Endothelial cell of umbilical vein (primary cell): ENCODE results near the gene TRDMT1. TPM values are rescaled to one million over a fixed set of nuclear protein-coding genes. Genes with fewer than 3 reads are reported as not detected.

ENCODE experiments used
- BruUV-seq: library from RNA; stranded (reverse); fragments of 400-500 nt; replicated peaks from 2 replicates; lab custom pipeline; 2021; lab: Mats Ljungman, UMichigan
- CTCF ChIA-PET: fragments of 300-600, 350-600 bp; sonication (Branson Sonifier 250); formaldehyde crosslinking; loops from one replicate; lab custom pipeline; 2021; ENCODE audit warnings: antibody characterized with exemption, inconsistent platforms; lab: Charles Lee
- POLR2A ChIA-PET: fragments of 300-600, 350-600 bp; sonication (Branson Sonifier 250); formaldehyde crosslinking; loops from one replicate; lab custom pipeline; 2021; ENCODE audit warnings: antibody characterized with exemption, inconsistent platforms; lab: Charles Lee
- DNase-seq: peaks from one replicate; pipeline ENCODE4 v3.0.0-alpha.2; 2011; ENCODE audit warnings: low read depth, low spot score
- FAIRE-seq: peaks from 2 replicates; lab custom pipeline; 2011; peaks lifted over from hg19 to GRCh38; lab: Jason Lieb, UNC
- H2AFZ ChIP-seq: 2 replicates; pipeline ENCODE4 v1.6.0; 2012; ENCODE audit warnings: low read depth, low read length, control low read depth, inconsistent platforms
- H3K27ac ChIP-seq: 2 replicates; pipeline ENCODE4 v1.5.1; 2011; ENCODE audit warnings: low read depth, mild to moderate bottlenecking, control low read depth, low read length, moderate library complexity; ENCODE audit not compliant: insufficient read depth
- H3K27me3 ChIP-seq, 2 experiments: 2 replicates each; pipeline versions ENCODE4 v1.6.0 to v1.6.1; 2011; ENCODE audit warnings: low read length in 2 of 2, mixed read lengths in 1 of 2; ENCODE audit not compliant: control insufficient read depth in 2 of 2, insufficient read depth in 2 of 2
- H3K36me3 ChIP-seq, 2 experiments: 2 replicates in 1 of 2; 3 replicates in 1 of 2; pipeline ENCODE4 v1.5.1; 2011; ENCODE audit warnings: low read length in 2 of 2, mild to moderate bottlenecking in 1 of 2, moderate library complexity in 1 of 2; ENCODE audit not compliant: control insufficient read depth in 2 of 2, insufficient read depth in 2 of 2; ENCODE audit errors: extremely low read depth in 1 of 2
- H3K4me1 ChIP-seq: 3 replicates; pipeline ENCODE4 v1.5.1; 2011; ENCODE audit warnings: mild to moderate bottlenecking, low read length; ENCODE audit not compliant: control insufficient read depth, insufficient read depth; ENCODE audit errors: extremely low read depth
- H3K4me2 ChIP-seq: 2 replicates; pipeline ENCODE4 v1.6.1; 2011; ENCODE audit warnings: low read length, control low read depth, mixed read lengths; ENCODE audit not compliant: insufficient read depth
- H3K4me3 ChIP-seq, 3 experiments: fragments of 200-600 bp in 1 of 3; sonication (generic), shearing (Covaris generic) in 1 of 3; replicated peaks in 1 of 3; 2 replicates each; pipeline ENCODE4 v1.5.1; 2011 to 2016; ENCODE audit warnings: control low read depth in 3 of 3, low read length in 3 of 3, mild to moderate bottlenecking in 2 of 3, inconsistent platforms in 1 of 3, low read depth in 1 of 3, moderate library complexity in 1 of 3; ENCODE audit not compliant: insufficient read depth in 1 of 3
- H3K79me2 ChIP-seq: 2 replicates; pipeline ENCODE4 v1.6.0; 2012; ENCODE audit warnings: low read length, inconsistent platforms; ENCODE audit not compliant: control insufficient read depth, insufficient read depth
- H3K9ac ChIP-seq: replicated peaks from 2 replicates; pipeline ENCODE3; 2011; ENCODE audit warnings: low read length, control low read depth; ENCODE audit not compliant: insufficient read depth; ENCODE audit errors: extremely low read depth
- H3K9me1 ChIP-seq: replicated peaks from 3 replicates; pipeline ENCODE4 v1.6.0; 2011; ENCODE audit warnings: mild to moderate bottlenecking, low read length; ENCODE audit not compliant: control insufficient read depth, insufficient read depth; ENCODE audit errors: extremely low read depth
- H3K9me3 ChIP-seq: replicated peaks from 2 replicates; pipeline ENCODE4 v1.5.1; 2012; ENCODE audit warnings: low read length, inconsistent platforms; ENCODE audit not compliant: control insufficient read depth, insufficient read depth
- H4K20me1 ChIP-seq: replicated peaks from 2 replicates; pipeline ENCODE3; 2011; ENCODE audit warnings: mild to moderate bottlenecking, low read length; ENCODE audit not compliant: control insufficient read depth, insufficient read depth; ENCODE audit errors: extremely low read depth
- CTCF ChIP-seq, 2 donors: IDR thresholded peaks; 1 replicate in 1 of 2; 2 replicates in 1 of 2; pipeline ENCODE4 v1.5.1; 2011; ENCODE audit warnings: low read length in 2 of 2, mild to moderate bottlenecking in 2 of 2, moderate library complexity in 2 of 2, control low read depth in 1 of 2, inconsistent platforms in 1 of 2, low read depth in 1 of 2; ENCODE audit not compliant: insufficient read depth in 1 of 2; ENCODE audit errors: extremely low read depth in 1 of 2
- EZH2 ChIP-seq: IDR thresholded peaks from 2 replicates; pipeline ENCODE4 v1.6.1; 2012; ENCODE audit warnings: borderline replicate concordance, low read depth, mild to moderate bottlenecking, moderate library complexity, low read length, inconsistent platforms; ENCODE audit not compliant: severe bottlenecking
- FOS ChIP-seq: IDR thresholded peaks from 2 replicates; pipeline ENCODE4 v1.6.1; 2011; ENCODE audit warnings: mild to moderate bottlenecking, low read length, moderate library complexity, borderline replicate concordance; ENCODE audit not compliant: insufficient read depth
- GATA2 ChIP-seq: IDR thresholded peaks from 2 replicates; pipeline ENCODE4 v1.7.0; 2011; ENCODE audit warnings: low read depth, mild to moderate bottlenecking, moderate library complexity, mixed read lengths, low read length; ENCODE audit not compliant: insufficient read length, insufficient read depth
- JUN ChIP-seq: IDR thresholded peaks from 2 replicates; pipeline ENCODE4 v1.6.1; 2011; ENCODE audit warnings: borderline replicate concordance, low read depth; ENCODE audit not compliant: insufficient read length, insufficient read depth
- MAX ChIP-seq: IDR thresholded peaks from 2 replicates; pipeline ENCODE4 v1.6.1; 2011; ENCODE audit not compliant: insufficient read depth, insufficient read length
- MYC ChIP-seq: IDR thresholded peaks from one replicate; pipeline ENCODE4 v1.6.1; 2011; ENCODE audit warnings: mild to moderate bottlenecking, low read depth, low read length
- POLR2A ChIP-seq: IDR thresholded peaks from 2 replicates; pipeline ENCODE4 v1.6.1; 2012; ENCODE audit warnings: low read depth, mild to moderate bottlenecking, control low read depth, low read length
- POLR2AphosphoS5 ChIP-seq: IDR thresholded peaks from 2 replicates; pipeline ENCODE4 v1.6.1; 2012; ENCODE audit warnings: low read depth, mild to moderate bottlenecking, control low read depth, low read length, moderate library complexity; ENCODE audit not compliant: insufficient read depth
- dilution Hi-C: fragments of 300-500 bp; cut with MboI; formaldehyde crosslinking; loops from one replicate; pipeline ENCODE4 v1.15.0; 2019; ENCODE audit warnings: low sequenced_read_pairs; ENCODE audit not compliant: extremely low pct_ligation_motif_present
- intact Hi-C: fragments of 100-400 bp; cut with micrococcal nuclease; formaldehyde crosslinking; loops from one replicate; pipeline ENCODE4 v1.10.0; 2022
- polyA plus RNA-seq, 4 experiments: library from polyadenylated mRNA; depleted of rRNA in 3 of 4; stranded (reverse) in 3 of 4; unstranded in 1 of 4; fragments of >200 nt; gene quantifications; 2 replicates each; pipeline versions ENCODE4 v1.2.1 to v1.2.3, GENCODE V29; 2011 to 2012; ENCODE audit warnings: missing spikeins in 1 of 4
- total RNA-seq: library from RNA; stranded (reverse); gene quantifications from 2 replicates; pipeline ENCODE4 v1.2.3, GENCODE V29; 2021

The TRDMT1 gene
- total and polyA plus RNA-seq, 2 donors (not counting 3 experiments of a cell fraction or from before 2014, with no cell fraction given) = 10.0 to 12.3 TPM

- dilution Hi-C loops = no loop called here
- no peak overlapping the region for H3K4me3 ChIP-seq
- H3K79me2 ChIP-seq = no peaks in the 10 kb centered on the region
- H3K27ac ChIP-seq = no peak overlapping the region
- intact Hi-C loops = loop anchor here (1.0 to 10.0 kb wide), 2 partner anchors 407 to 1346 kb away; no protein-coding TSS in a partner anchor
- no peaks in the 10 kb centered on the region for H3K36me3 ChIP-seq
- no TSS peak for BruUV-seq
- no peak for TF ChIP-seq CTCF (IDR thresholded peaks at IDR 0.05; ENCODE audit: extremely low read depth in 1 of 2, insufficient read depth in 1 of 2, low read depth in 1 of 2, low read length in 2 of 2)
- no peak for TF ChIP-seq POLR2A
- TF ChIP-seq JUN = no peak
- no peak for TF ChIP-seq GATA2
- TF ChIP-seq MYC = no peak
- TF ChIP-seq FOS = no peak
- TF ChIP-seq POLR2AphosphoS5 = no peak
- no peak for TF ChIP-seq MAX
- no peak for TF ChIP-seq EZH2
- no peak overlapping the region for H3K4me2 ChIP-seq
- DNase-seq (peak; percentile 14), FAIRE-seq (no peak)
- H3K27me3 ChIP-seq = no peaks in the 10 kb centered on the region
- H4K20me1 ChIP-seq = no peaks in the 10 kb centered on the region
- H3K9ac ChIP-seq = no peak overlapping the region
- H3K9me3 ChIP-seq = no peaks in the 10 kb centered on the region
- H2AFZ ChIP-seq = no peak overlapping the region
- POLR2A ChIA-PET = no interaction called here
- H3K4me1 ChIP-seq = no peaks in the 10 kb centered on the region
- no peaks in the 10 kb centered on the region for H3K9me1 ChIP-seq
- CTCF ChIA-PET = interaction anchor here (1.0 kb wide), 1 partner anchor 8 kb away, joined by 3 read pairs; no protein-coding TSS in a partner anchor
Observed at GRCh38 chr10:17250736-17251135, 49.3 kb upstream of the TRDMT1 start.
